SU-DHL-6 (cell line): ENCODE measurements around the gene TNNI2.

Source experiments
- H2AFZ ChIP-seq: fragments of 200-600 bp; sonication (generic); 2 replicates; pipeline ENCODE4 v1.6.1; 2014; ENCODE audit warnings: low read depth, mild to moderate bottlenecking, moderate library complexity, mixed read lengths, antibody characterized with exemption, low read length; ENCODE audit not compliant: severe bottlenecking
- H3F3A ChIP-seq: fragments of 200-600 bp; shearing (Covaris generic); 2 replicates; pipeline ENCODE4 v1.6.0; 2016; ENCODE audit warnings: antibody characterized with exemption, mild to moderate bottlenecking; ENCODE audit not compliant: insufficient read depth
- H3K27ac ChIP-seq: fragments of 200-600 bp; sonication (generic); 2 replicates; pipeline ENCODE4 v1.5.1; 2016; ENCODE audit warnings: low read depth, mild to moderate bottlenecking, low read length, moderate library complexity, mixed read lengths
- H3K27me3 ChIP-seq: fragments of 200-600 bp; sonication (generic), shearing (Covaris generic); 2 replicates; pipeline ENCODE4 v1.6.0; 2014; ENCODE audit warnings: mild to moderate bottlenecking, low read length
- H3K36me3 ChIP-seq: fragments of 200-600 bp; sonication (generic); 2 replicates; pipeline ENCODE4 v1.6.1; 2014; ENCODE audit warnings: mild to moderate bottlenecking, low read length, mixed read lengths
- H3K4me2 ChIP-seq: fragments of 300-600, 200-600 bp; shearing (Covaris generic), sonication (generic); 2 replicates; pipeline ENCODE4 v1.6.0; 2014; ENCODE audit warnings: low read length, low read depth, mild to moderate bottlenecking; ENCODE audit not compliant: poor library complexity, severe bottlenecking
- H3K4me3 ChIP-seq: fragments of 200-600 bp; sonication (generic); 2 replicates; pipeline ENCODE4 v1.5.1; 2014; ENCODE audit warnings: antibody characterized with exemption, low read length, mild to moderate bottlenecking, mixed read lengths; ENCODE audit not compliant: insufficient read depth, poor library complexity, severe bottlenecking
- H3K79me2 ChIP-seq: fragments of 200-600 bp; sonication (generic); 2 replicates; pipeline ENCODE4 v1.6.1; 2014; ENCODE audit warnings: mild to moderate bottlenecking, low read length, moderate library complexity; ENCODE audit not compliant: insufficient read depth
- H3K9ac ChIP-seq: fragments of 200-600 bp; sonication (generic); 2 replicates; pipeline ENCODE4 v1.7.0; 2014; ENCODE audit warnings: mild to moderate bottlenecking, low read length
- H3K9me2 ChIP-seq: fragments of 200-600 bp; sonication (generic); replicated peaks from 2 replicates; pipeline ENCODE4 v1.6.1; 2014; ENCODE audit warnings: low read length; ENCODE audit not compliant: insufficient read depth
- H3K9me3 ChIP-seq: fragments of 200-600 bp; sonication (generic); 2 replicates; pipeline ENCODE4 v1.6.1; 2014; ENCODE audit warnings: low read length, mixed read lengths; ENCODE audit not compliant: insufficient read depth
- H4K20me1 ChIP-seq: fragments of 200-600 bp; sonication (generic); 2 replicates; pipeline ENCODE4 v1.6.1; 2014; ENCODE audit warnings: low read depth, mild to moderate bottlenecking, antibody characterized with exemption, low read length, moderate library complexity, mixed read lengths
- CTCF ChIP-seq: fragments of 200-600 bp; sonication (generic); IDR thresholded peaks from one replicate; pipeline ENCODE4 v1.5.1; 2017; ENCODE audit warnings: antibody characterized with exemption, mild to moderate bottlenecking, low read length, moderate library complexity; ENCODE audit not compliant: insufficient read depth, poor library complexity, severe bottlenecking
- EZH2phosphoT487 ChIP-seq: fragments of 200-600 bp; sonication (generic), shearing (Covaris generic); conservative IDR thresholded peaks from 2 replicates; pipeline ENCODE4 v1.6.1; 2018; ENCODE audit warnings: mild to moderate bottlenecking, antibody characterized with exemption, low read length, moderate library complexity, mixed read lengths

Gene TNNI2

DNA sequence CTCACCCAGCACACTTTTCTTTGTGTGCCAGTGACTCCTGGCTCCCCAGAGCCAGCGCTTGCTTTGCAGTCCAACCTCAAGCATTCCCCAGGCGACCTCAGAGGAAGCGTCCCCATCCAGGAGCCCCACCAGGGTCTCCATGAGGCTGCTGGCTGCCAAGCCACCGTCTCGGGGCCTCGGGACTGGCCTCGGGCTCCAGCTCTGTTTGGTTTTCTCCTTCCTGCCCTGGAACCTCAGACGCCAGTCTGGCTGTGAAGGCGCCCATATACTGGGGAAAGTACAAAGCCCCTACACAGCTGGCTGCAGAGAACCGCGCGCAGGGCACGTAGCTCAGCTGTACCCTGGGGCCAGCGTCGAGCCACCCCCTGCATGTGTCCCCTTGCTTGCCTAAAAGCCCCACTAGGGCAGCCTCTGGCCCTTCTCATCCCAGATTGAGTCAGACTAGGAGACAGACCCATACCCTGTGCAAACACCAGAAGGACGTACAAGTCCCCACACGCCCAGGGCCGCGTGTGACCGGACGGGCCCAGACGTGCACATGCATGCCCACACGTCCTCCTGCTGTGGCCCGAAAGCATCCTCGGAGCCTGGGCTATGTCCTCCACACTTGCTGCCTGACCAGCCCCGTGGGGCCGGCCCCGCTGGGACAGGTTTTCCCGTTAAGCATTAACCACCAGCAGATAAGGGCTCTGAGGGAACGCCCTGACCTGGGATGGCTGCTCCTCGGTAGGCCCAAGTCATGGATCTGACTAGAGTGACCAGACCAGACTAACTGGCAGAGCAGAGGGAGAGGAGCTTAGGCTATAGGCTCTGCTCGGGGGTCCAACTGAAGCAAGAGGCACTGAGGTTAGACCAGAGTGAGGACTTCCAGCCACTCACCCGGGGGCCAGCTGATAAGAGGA lies 8.2 kb upstream of the TNNI2 start:
- Histone ChIP-seq H3K9ac (no peak overlapping the region), H3K9me3 (no peaks in the 10 kb centered on the region), H3K27ac (no peak overlapping the region), H3K36me3 (no peaks in the 10 kb centered on the region), H3F3A (no peaks in the 10 kb centered on the region), H3K79me2 (no peaks in the 10 kb centered on the region), H3K4me2 (no peak overlapping the region), H3K27me3 (no peaks in the 10 kb centered on the region), H4K20me1 (no peaks in the 10 kb centered on the region), H2AFZ (no peak overlapping the region), H3K4me3 (no peak overlapping the region), H3K9me2 (no peaks in the 10 kb centered on the region)
- TF ChIP-seq CTCF (no peak), EZH2phosphoT487 (no peak)

GRCh38 chr11:1831338-1832210 lies 7.2 kb upstream of the TNNI2 start:
- H3K36me3 ChIP-seq: no peaks in the 10 kb centered on the region
- no peaks in the 10 kb centered on the region for H3K9me2 ChIP-seq
- H3K4me3 ChIP-seq: no peak overlapping the region
- no peak overlapping the region for H3K4me2 ChIP-seq
- no peak overlapping the region for H3K9ac ChIP-seq
- no peaks in the 10 kb centered on the region for H3K9me3 ChIP-seq
- H4K20me1 ChIP-seq: no peaks in the 10 kb centered on the region
- no peak overlapping the region for H3K27ac ChIP-seq
- no peaks in the 10 kb centered on the region for H3K27me3 ChIP-seq
- H2AFZ ChIP-seq: no peak overlapping the region
- TF ChIP-seq CTCF: no peak
- no peaks in the 10 kb centered on the region for H3K79me2 ChIP-seq
- H3F3A ChIP-seq: no peaks in the 10 kb centered on the region

DNA sequence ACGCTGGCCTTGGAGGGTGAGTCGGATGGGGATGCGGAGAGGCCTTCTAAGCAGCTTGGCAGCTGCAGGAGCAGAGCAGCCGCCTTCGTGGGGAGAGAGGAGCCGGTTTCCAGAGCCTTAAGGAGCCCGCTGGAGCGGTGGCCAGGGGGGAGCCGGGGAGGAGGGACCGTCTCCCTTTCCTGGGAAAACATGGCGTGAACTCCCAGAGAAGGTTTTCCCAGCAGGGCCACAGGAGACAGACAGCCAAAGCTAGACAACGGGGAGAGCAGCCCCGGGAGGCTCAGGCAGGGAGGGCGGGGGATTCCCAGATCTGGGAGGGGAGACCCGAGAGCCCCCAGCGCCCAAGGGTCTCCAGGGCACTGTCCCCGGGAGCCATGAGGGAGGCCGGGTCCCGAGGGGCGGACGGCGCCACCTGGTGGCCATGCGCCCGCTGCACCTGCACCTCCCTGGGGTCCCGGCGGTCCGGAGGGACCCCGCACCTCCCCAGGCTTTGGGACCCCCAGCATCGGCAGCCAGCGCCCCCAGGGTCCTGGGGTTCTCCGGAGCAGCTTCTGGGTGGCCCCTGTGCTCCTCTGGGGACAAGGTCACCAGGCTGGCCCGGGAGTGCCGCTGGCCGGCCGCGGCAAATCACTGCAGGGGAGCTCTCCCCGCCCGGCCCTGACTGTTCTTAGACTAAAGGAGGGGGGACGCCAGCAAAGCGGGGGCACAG lies 6.4 kb upstream of the TNNI2 start:
- no peaks in the 10 kb centered on the region for H4K20me1 ChIP-seq
- no peak overlapping the region for H3K4me3 ChIP-seq
- H3K9ac ChIP-seq: no peak overlapping the region
- H3K9me3 ChIP-seq: no peaks in the 10 kb centered on the region
- TF ChIP-seq EZH2phosphoT487 (no peak), CTCF (peak; percentile 99)
- H3K36me3 ChIP-seq: no peaks in the 10 kb centered on the region
- H3K9me2 ChIP-seq: no peaks in the 10 kb centered on the region
- H3F3A ChIP-seq: no peaks in the 10 kb centered on the region
- H3K27ac ChIP-seq: no peak overlapping the region
- no peaks in the 10 kb centered on the region for H3K79me2 ChIP-seq
- H3K4me2 ChIP-seq: no peak overlapping the region
- H3K27me3 ChIP-seq: no peaks in the 10 kb centered on the region
- H2AFZ ChIP-seq: no peak overlapping the region
